OCI-LY1 (cell line): ENCODE results near the gene NCKAP1.

Experiments used
- H2AFZ ChIP-seq: fragments of 200-600 bp; sonication (generic), shearing (Covaris generic); 2 replicates; pipeline ENCODE4 v1.6.0; 2014; ENCODE audit warnings: antibody characterized with exemption, mild to moderate bottlenecking, low read length
- H3F3A ChIP-seq: fragments of 200-600 bp; sonication (generic), shearing (Covaris generic); 2 replicates; pipeline ENCODE4 v1.6.0; 2014; ENCODE audit warnings: mild to moderate bottlenecking, antibody characterized with exemption, low read length, moderate library complexity; ENCODE audit not compliant: insufficient read depth
- H3K27ac ChIP-seq: fragments of 200-600 bp; sonication (generic); 2 replicates; pipeline ENCODE4 v1.5.1; 2014; ENCODE audit warnings: low read length, mixed run types, mild to moderate bottlenecking, low read depth; ENCODE audit not compliant: poor library complexity, severe bottlenecking
- H3K27me3 ChIP-seq: fragments of 200-600 bp; sonication (generic); 2 replicates; pipeline ENCODE4 v1.6.0; 2014; ENCODE audit warnings: antibody characterized with exemption, mild to moderate bottlenecking, low read length, moderate library complexity; ENCODE audit not compliant: insufficient read depth
- H3K36me3 ChIP-seq: fragments of 200-600 bp; sonication (generic); 2 replicates; pipeline ENCODE4 v1.6.1; 2014; ENCODE audit warnings: mild to moderate bottlenecking, antibody characterized with exemption, low read length, moderate library complexity, mixed read lengths; ENCODE audit not compliant: insufficient read depth
- H3K4me1 ChIP-seq: fragments of 200-600 bp; sonication (generic); 2 replicates; pipeline ENCODE4 v1.5.1; 2014; ENCODE audit warnings: mild to moderate bottlenecking, low read length, moderate library complexity; ENCODE audit not compliant: insufficient read depth, severe bottlenecking
- H3K4me2 ChIP-seq: fragments of 200-600 bp; sonication (generic), shearing (Covaris generic); 2 replicates; pipeline ENCODE4 v1.6.1; 2014; ENCODE audit warnings: low read length
- H3K4me3 ChIP-seq: fragments of 200-600 bp; sonication (generic); 2 replicates; pipeline ENCODE4 v1.5.1; 2014; ENCODE audit warnings: low read length, low read depth, mild to moderate bottlenecking, mixed read lengths; ENCODE audit not compliant: poor library complexity, severe bottlenecking
- H3K79me2 ChIP-seq: fragments of 200-600 bp; shearing (Covaris generic); 2 replicates; pipeline ENCODE4 v1.6.1; 2016; ENCODE audit warnings: mixed run types, low read length, mixed read lengths; ENCODE audit not compliant: insufficient read depth
- H3K9ac ChIP-seq: fragments of 200-600 bp; sonication (generic), shearing (Covaris generic); 2 replicates; pipeline ENCODE4 v1.6.1; 2014; ENCODE audit warnings: mild to moderate bottlenecking, low read length, mixed read lengths
- H3K9me2 ChIP-seq: fragments of 200-600 bp; sonication (generic), shearing (Covaris generic); 2 replicates; pipeline ENCODE4 v1.6.1; 2014; ENCODE audit warnings: low read depth, mild to moderate bottlenecking, low read length, mixed read lengths
- H3K9me3 ChIP-seq: fragments of 200-600 bp; shearing (Covaris generic); 2 replicates; pipeline ENCODE4 v1.6.1; 2014; ENCODE audit warnings: low read length, mixed read lengths
- H4K20me1 ChIP-seq: fragments of 200-600 bp; sonication (generic), shearing (Covaris generic); 2 replicates; pipeline ENCODE4 v1.6.0; 2016; ENCODE audit warnings: mild to moderate bottlenecking, low read length; ENCODE audit not compliant: insufficient read depth
- EZH2 ChIP-seq: fragments of 200-600 bp; sonication (generic), shearing (Covaris generic); IDR thresholded peaks from 2 replicates; pipeline ENCODE4 v1.8.0; 2017; ENCODE audit warnings: borderline replicate concordance, mixed run types, mild to moderate bottlenecking, antibody characterized with exemption, low read length, moderate library complexity, mixed read lengths
- TF ChIP-seq, protein P1 (sequence below): fragments of 200-600 bp; sonication (generic), shearing (Covaris generic); IDR thresholded peaks from 2 replicates; pipeline ENCODE4 v1.5.1; 2017; ENCODE audit warnings: mild to moderate bottlenecking, antibody characterized with exemption, low read length, moderate library complexity, mixed read lengths

The NCKAP1 gene

GRCh38 chr2:183000846-183001245, 37.4 kb downstream of the NCKAP1 start:
- Histone ChIP-seq H3K4me3 (no peak overlapping the region), H3K27me3 (no peaks in the 10 kb centered on the region), H3F3A (no peaks in the 10 kb centered on the region), H4K20me1 (no peaks in the 10 kb centered on the region), H3K4me2 (no peak overlapping the region), H3K9me3 (no peaks in the 10 kb centered on the region), H3K9me2 (no peaks in the 10 kb centered on the region), H3K36me3 (no peaks in the 10 kb centered on the region), H3K79me2 (no peaks in the 10 kb centered on the region), H3K9ac (no peak overlapping the region), H3K4me1 (no peaks in the 10 kb centered on the region), H2AFZ (no peak overlapping the region), H3K27ac (no peak overlapping the region)
- TF ChIP-seq EZH2 = no peak
- TF ChIP-seq, protein P1, sequence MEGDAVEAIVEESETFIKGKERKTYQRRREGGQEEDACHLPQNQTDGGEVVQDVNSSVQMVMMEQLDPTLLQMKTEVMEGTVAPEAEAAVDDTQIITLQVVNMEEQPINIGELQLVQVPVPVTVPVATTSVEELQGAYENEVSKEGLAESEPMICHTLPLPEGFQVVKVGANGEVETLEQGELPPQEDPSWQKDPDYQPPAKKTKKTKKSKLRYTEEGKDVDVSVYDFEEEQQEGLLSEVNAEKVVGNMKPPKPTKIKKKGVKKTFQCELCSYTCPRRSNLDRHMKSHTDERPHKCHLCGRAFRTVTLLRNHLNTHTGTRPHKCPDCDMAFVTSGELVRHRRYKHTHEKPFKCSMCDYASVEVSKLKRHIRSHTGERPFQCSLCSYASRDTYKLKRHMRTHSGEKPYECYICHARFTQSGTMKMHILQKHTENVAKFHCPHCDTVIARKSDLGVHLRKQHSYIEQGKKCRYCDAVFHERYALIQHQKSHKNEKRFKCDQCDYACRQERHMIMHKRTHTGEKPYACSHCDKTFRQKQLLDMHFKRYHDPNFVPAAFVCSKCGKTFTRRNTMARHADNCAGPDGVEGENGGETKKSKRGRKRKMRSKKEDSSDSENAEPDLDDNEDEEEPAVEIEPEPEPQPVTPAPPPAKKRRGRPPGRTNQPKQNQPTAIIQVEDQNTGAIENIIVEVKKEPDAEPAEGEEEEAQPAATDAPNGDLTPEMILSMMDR = no peak

DNA sequence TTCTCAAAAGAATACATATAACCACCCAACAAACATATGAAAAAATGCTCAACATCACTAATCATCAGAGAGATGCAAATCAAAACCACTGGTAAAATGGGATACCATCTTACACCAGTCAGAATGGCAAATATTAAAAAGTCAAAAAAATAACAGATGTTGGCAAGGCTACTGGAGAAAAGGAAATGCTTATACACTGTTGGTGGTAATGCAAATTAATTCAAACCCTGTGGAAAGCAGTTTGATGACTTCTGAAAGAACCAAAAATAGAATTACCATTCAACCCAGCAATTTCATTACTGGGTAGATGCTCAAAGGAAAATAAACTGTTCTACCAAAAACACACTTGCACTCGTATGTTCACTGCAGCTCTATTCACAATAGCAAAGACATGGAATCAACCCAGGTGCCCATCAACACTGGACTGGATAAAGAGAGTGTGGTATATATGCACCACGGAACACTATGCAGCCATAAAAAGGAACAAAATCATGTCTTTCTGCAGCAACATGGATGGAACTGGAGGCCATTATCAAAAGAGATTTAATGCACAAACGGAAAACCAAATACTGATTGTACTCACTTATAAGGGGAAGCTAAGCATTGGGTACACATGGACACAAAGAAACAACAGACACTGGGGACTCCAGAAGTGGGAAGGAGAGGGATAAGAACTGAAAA, 38.8 kb downstream of the NCKAP1 start:
- no peaks in the 10 kb centered on the region for H3K9me2 ChIP-seq
- H3K9ac ChIP-seq = no peak overlapping the region
- no peaks in the 10 kb centered on the region for H3K36me3 ChIP-seq
- H3K27ac ChIP-seq = no peak overlapping the region
- no peaks in the 10 kb centered on the region for H3F3A ChIP-seq
- H3K4me3 ChIP-seq = no peak overlapping the region
- H3K9me3 ChIP-seq = no peaks in the 10 kb centered on the region
- no peaks in the 10 kb centered on the region for H4K20me1 ChIP-seq
- H3K4me2 ChIP-seq = no peak overlapping the region
- no peaks in the 10 kb centered on the region for H3K4me1 ChIP-seq
- H3K27me3 ChIP-seq = no peaks in the 10 kb centered on the region
- no peak overlapping the region for H2AFZ ChIP-seq
- no peaks in the 10 kb centered on the region for H3K79me2 ChIP-seq
- no peak for TF ChIP-seq EZH2
- TF ChIP-seq, protein P1 = no peak

DNA sequence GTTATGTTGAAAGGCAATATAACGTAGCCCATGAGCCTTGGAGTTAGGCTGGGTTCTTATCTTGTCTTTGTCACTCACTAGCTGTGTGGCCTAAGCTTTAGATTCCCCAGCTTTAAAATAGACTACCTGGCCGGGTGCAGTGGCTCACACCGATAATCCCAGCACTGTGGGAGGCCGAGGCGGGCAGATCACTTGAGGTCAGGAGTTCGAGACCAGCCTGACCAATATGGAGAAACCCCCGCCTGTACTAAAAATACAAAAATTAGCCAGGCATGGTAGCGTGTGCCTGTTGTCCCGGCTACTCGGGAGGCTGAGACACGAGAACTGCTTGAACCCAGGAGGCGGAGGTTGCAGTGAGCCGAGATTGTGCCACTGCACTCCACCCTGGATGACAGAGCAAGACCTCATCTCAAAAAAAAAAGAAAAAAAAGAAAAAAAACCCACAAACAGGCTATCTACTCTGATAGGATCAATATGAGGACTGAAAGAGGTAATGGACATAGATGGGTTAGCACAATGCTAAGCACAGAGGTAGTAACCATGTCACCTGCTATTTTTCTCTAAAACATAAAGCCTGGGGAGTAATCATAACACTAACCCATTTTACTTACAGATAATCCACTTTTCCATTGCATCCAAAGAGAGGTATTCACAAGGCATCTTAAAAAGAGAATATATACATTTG, 43.9 kb downstream of the NCKAP1 start:
- Histone ChIP-seq H3K36me3 (no peaks in the 10 kb centered on the region), H3K4me3 (no peak overlapping the region), H3F3A (no peaks in the 10 kb centered on the region), H3K27me3 (no peaks in the 10 kb centered on the region), H2AFZ (no peak overlapping the region), H3K9ac (no peak overlapping the region), H3K9me3 (no peaks in the 10 kb centered on the region), H4K20me1 (no peaks in the 10 kb centered on the region), H3K27ac (no peak overlapping the region), H3K4me2 (no peak overlapping the region), H3K79me2 (no peaks in the 10 kb centered on the region), H3K4me1 (no peaks in the 10 kb centered on the region), H3K9me2 (no peaks in the 10 kb centered on the region)
- TF ChIP-seq, protein P1 = no peak
- TF ChIP-seq EZH2 = no peak
